ENCODE data around the gene DOCK9. TPM values are rescaled to one million over a fixed set of nuclear protein-coding genes. Genes with fewer than 3 reads are reported as not detected.

Gene DOCK9
- total RNA-seq, 2 experiments from 2014 or later: 33.4 to 36.9 TPM

DNA sequence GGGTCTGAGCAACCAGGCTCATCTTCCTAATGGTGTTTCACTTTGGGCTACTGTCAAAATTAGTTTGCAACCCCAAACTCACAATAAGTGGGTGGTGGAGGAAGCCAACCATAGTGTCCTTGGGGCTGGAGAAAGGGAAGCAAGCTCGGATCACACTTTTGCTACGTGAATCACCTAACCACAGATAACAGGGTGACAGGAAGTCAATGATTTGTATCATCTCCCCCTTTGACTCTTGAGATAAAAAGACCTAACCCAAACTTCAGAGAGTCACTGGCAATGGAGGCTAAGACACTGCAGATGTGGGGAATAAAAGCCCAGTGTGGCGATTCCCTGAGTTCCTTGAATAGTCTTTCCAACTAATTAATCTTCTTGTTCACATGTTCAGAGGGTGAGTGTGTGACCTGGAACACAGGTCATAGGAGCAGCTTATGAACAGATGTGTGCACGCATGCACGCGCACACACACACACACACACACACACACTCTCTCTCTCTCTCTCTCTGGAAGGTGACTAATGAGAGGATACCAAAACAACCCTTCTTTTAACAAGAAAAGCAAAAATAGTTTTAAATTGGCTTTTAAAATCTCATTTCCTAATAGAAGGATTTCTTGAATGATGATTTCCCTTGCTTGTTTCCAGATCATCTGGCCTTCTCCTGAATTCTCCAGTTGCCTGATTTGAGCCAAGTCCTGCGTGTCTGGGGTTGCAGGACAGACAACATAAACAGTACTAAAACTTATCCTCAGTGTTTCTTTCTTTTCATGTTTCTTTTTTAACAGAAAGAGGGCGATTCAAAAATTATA is 21.2 kb upstream of the DOCK9 start:
- ATAC-seq (peak; percentile 78), DNase-seq (peak; percentile 53)
- POLR2A ChIA-PET: interaction anchor here (0.7 to 2.0 kb wide), 5 partner anchors 9 to 267 kb away, joined by 3 to 5 read pairs (median 3); no protein-coding TSS in a partner anchor
- peaks cover 91% of the 10 kb centered on the region for H3K4me1 Mint-ChIP-seq (ENCODE audit: low read depth)
- no peaks in the 10 kb centered on the region for H3K27me3 Mint-ChIP-seq
- peak overlapping the region; percentile 31 for H3K4me3 Mint-ChIP-seq
- no peak for TF ChIP-seq CTCF (IDR thresholded peaks at IDR 0.05)
- H3K27ac Mint-ChIP-seq: peak overlapping the region; percentile 62
- H3K9me3 Mint-ChIP-seq: no peaks in the 10 kb centered on the region
- intact Hi-C loops (cut with micrococcal nuclease): no loop called here
- H3K36me3 Mint-ChIP-seq (ENCODE audit: low read depth): peaks cover 5% of the 10 kb centered on the region
- CTCF ChIA-PET: interaction anchor here (2.1 kb wide), 1 partner anchor 30 kb away, joined by 7 read pairs; no protein-coding TSS in a partner anchor

- Mint-ChIP-seq H3K4me3 (no peak overlapping the region), H3K4me1 (ENCODE audit: low read depth) (peaks cover 85% of the 10 kb centered on the region), H3K27me3 (no peaks in the 10 kb centered on the region), H3K36me3 (ENCODE audit: low read depth) (peaks cover 5% of the 10 kb centered on the region), H3K27ac (no peak overlapping the region), H3K9me3 (no peaks in the 10 kb centered on the region)
- intact Hi-C loops (cut with micrococcal nuclease): no loop called here
- CTCF ChIA-PET: no interaction called here
- ATAC-seq: peak; percentile 22
- peak; percentile 48 for DNase-seq
- POLR2A ChIA-PET: interaction anchor here (0.9 to 1.5 kb wide), 6 partner anchors 8 to 128 kb away, joined by 3 to 4 read pairs (median 3); no protein-coding TSS in a partner anchor
- TF ChIP-seq CTCF (IDR thresholded peaks at IDR 0.05): no peak
Observed at GRCh38 chr13:98997738-98998641, 20.1 kb upstream of the DOCK9 start.

- Mint-ChIP-seq H3K36me3 (ENCODE audit: low read depth) (peaks cover 5% of the 10 kb centered on the region), H3K4me3 (no peak overlapping the region), H3K27me3 (no peaks in the 10 kb centered on the region), H3K4me1 (ENCODE audit: low read depth) (peaks cover 85% of the 10 kb centered on the region), H3K9me3 (no peaks in the 10 kb centered on the region), H3K27ac (peak overlapping the region; percentile 17)
- ATAC-seq: no peak
- intact Hi-C loops (cut with micrococcal nuclease): no loop called here
- POLR2A ChIA-PET: interaction anchor here (0.9 to 1.5 kb wide), 3 partner anchors 26 to 127 kb away, joined by 3 to 4 read pairs (median 3); no protein-coding TSS in a partner anchor
- DNase-seq: no peak
- no peak for TF ChIP-seq CTCF (IDR thresholded peaks at IDR 0.05)
- CTCF ChIA-PET: no interaction called here
Observed at GRCh38 chr13:98997011-98997730, 19.3 kb upstream of the DOCK9 start.

DNA sequence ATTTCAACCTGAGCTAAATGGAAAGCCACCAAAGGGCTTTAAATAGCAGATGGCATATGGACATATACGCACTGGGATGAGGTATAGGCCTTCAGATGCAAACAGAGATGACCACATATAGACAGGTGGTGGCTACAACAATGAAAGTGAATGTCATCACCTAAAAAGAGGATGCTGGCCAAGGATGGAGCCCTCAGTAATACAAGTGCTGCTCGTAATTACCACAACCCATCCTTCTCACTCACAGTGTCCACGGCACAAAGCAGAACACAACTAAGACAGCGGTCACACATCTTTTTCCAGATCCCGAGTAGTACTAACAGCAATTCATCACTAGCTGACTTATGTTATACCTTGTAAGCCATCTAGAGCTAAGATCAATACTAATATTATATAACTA is 18.2 kb upstream of the DOCK9 start:
- H3K4me1 Mint-ChIP-seq (ENCODE audit: low read depth): peaks cover 76% of the 10 kb centered on the region
- intact Hi-C loops (cut with micrococcal nuclease): no loop called here
- DNase-seq (no peak), ATAC-seq (no peak)
- TF ChIP-seq CTCF (IDR thresholded peaks at IDR 0.05): no peak
- no peaks in the 10 kb centered on the region for H3K9me3 Mint-ChIP-seq
- no peak overlapping the region for H3K4me3 Mint-ChIP-seq
- ChIA-PET CTCF (interaction anchor here (1.4 kb wide), 1 partner anchor 33 kb away, joined by 3 read pairs; no protein-coding TSS in a partner anchor), POLR2A (interaction anchor here (1.5 kb wide), 1 partner anchor 25 kb away, joined by 4 read pairs; no protein-coding TSS in a partner anchor)
- no peaks in the 10 kb centered on the region for H3K27me3 Mint-ChIP-seq
- H3K27ac Mint-ChIP-seq: no peak overlapping the region
- H3K36me3 Mint-ChIP-seq (ENCODE audit: low read depth): peaks cover 5% of the 10 kb centered on the region

Data from activated CD8-positive, alpha-beta T cell treated with anti-CD3 and anti-CD28 coated beads for 36 hours (primary cell).